BE2C (cell line): ENCODE data around the gene MRM2.

ENCODE experiments used
- DNase-seq: peaks from one replicate; pipeline ENCODE4 v3.0.0-alpha.2; 2020
- H3K27me3 ChIP-seq: fragments of 250-450 bp; sonication (Bioruptor Pico); 2 replicates; pipeline ENCODE4 v1.5.1; 2020; ENCODE audit warnings: mild to moderate bottlenecking
- H3K36me3 ChIP-seq: fragments of 250-450 bp; sonication (Bioruptor Pico); 2 replicates; pipeline ENCODE4 v1.5.1; 2020; ENCODE audit warnings: mild to moderate bottlenecking
- H3K4me1 ChIP-seq: fragments of 250-450 bp; sonication (Bioruptor Pico); 2 replicates; pipeline ENCODE4 v1.5.1; 2020
- H3K4me3 ChIP-seq: 2 replicates; pipeline ENCODE4 v1.5.1; 2011; ENCODE audit warnings: low read depth, low read length
- H3K9me3 ChIP-seq: fragments of 250-450 bp; sonication (Bioruptor Pico); 2 replicates; pipeline ENCODE4 v1.5.1; 2020
- TF ChIP-seq, protein P1 (sequence below): IDR thresholded peaks from 2 replicates; pipeline ENCODE4 v1.5.1; 2012; ENCODE audit warnings: mild to moderate bottlenecking, low read depth, low read length

Gene MRM2

DNA sequence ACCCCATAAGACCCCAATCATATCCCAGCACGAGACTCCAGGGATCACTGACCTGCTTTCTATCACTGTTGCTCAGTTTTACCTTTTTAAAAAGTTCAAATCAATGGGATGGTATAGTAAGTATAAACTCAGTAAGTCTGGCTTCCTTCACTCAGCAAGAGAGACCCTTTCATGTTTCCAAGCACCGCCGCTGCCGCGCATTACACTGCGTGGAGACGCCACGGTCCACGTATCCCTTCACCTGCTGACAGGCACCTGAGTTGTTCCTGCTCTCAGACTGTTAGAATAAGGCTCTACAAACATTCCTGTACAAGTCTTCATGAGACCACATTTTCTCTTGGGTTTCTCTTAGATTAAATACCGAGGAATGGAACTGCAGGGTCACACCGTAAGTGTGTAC lies 37.6 kb downstream of the MRM2 start:
- H3K36me3 ChIP-seq = peaks cover 38% of the 10 kb centered on the region
- H3K9me3 ChIP-seq = no peaks in the 10 kb centered on the region
- H3K27me3 ChIP-seq = no peaks in the 10 kb centered on the region
- no peak overlapping the region for H3K4me3 ChIP-seq
- DNase-seq = no peak
- TF ChIP-seq, protein P1, sequence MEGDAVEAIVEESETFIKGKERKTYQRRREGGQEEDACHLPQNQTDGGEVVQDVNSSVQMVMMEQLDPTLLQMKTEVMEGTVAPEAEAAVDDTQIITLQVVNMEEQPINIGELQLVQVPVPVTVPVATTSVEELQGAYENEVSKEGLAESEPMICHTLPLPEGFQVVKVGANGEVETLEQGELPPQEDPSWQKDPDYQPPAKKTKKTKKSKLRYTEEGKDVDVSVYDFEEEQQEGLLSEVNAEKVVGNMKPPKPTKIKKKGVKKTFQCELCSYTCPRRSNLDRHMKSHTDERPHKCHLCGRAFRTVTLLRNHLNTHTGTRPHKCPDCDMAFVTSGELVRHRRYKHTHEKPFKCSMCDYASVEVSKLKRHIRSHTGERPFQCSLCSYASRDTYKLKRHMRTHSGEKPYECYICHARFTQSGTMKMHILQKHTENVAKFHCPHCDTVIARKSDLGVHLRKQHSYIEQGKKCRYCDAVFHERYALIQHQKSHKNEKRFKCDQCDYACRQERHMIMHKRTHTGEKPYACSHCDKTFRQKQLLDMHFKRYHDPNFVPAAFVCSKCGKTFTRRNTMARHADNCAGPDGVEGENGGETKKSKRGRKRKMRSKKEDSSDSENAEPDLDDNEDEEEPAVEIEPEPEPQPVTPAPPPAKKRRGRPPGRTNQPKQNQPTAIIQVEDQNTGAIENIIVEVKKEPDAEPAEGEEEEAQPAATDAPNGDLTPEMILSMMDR = no peak
- H3K4me1 ChIP-seq = peaks cover 5% of the 10 kb centered on the region; the same call in 1 of the 2 replicates

DNA sequence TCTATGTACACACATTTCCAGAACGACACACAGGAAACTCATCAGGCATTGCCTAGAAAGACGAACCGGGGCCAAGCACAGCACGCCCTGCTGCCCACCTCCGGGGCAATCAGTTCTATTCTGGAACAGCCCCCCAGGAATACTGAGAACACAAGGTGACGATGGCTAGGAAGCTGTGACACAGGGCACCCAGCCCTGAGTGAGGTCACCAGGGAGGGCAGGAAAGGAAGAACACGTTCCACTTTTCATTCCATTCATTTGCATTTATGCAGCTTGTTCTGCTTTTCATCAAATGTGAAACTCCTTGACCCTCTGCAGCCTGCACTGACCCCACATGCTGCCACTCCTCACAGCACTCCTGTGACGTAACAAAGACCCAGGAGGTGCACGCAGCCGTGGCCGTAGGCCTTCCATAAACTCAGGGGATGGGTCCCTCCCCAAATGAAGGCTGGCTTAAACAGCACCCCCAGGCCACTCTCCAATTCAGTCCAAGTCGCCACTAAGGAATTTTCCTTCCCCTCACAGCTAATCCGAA lies 38.2 kb downstream of the MRM2 start:
- Histone ChIP-seq H3K9me3 (no peaks in the 10 kb centered on the region), H3K4me1 (peaks cover 5% of the 10 kb centered on the region; the same call in 1 of the 2 replicates), H3K36me3 (peaks cover 39% of the 10 kb centered on the region), H3K4me3 (no peak overlapping the region), H3K27me3 (no peaks in the 10 kb centered on the region)
- DNase-seq = no peak
- TF ChIP-seq, protein P1 = no peak

DNA sequence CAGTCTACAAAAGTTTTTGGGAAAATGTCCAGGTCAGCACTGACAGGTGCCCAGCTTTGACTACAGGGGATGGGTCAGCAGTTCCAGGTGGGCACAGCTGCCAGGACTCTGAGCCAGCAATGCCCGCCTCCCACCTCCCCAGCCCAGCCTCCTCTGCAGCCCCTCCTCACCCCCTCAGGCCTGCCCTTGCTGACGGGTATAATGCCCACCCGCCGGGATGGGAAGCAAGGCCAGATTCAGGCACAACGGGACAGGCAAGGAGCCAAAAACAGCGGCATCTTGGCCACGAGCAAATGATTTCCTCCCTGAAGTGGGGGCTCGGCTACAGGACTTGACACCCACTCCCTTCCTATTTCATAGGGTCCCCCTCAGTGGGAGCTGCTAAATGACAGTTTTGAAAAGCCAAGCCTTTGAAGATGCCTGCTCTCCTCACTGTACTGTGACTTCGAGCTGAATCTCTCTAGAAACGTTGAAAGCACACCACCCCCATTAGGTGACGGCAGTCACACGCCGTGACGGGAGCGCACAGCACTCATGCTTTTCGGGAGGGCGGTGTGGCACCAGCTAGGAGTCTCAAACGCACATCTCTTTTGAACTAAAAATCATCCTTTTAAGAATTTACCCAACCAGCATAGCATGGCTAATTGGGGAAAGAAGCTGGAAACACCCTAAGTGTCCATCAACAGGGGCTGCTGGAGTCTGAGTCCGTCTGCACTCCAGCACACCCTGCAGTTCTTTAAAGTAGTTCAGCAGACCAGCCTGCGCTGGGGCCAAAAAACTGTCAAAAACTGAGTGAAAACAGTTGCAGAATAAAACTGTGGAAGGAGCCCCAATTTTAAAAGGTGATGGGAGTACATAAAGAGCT lies 38.9 kb downstream of the MRM2 start:
- DNase-seq = no peak
- H3K36me3 ChIP-seq = peaks cover 34% of the 10 kb centered on the region

DNA sequence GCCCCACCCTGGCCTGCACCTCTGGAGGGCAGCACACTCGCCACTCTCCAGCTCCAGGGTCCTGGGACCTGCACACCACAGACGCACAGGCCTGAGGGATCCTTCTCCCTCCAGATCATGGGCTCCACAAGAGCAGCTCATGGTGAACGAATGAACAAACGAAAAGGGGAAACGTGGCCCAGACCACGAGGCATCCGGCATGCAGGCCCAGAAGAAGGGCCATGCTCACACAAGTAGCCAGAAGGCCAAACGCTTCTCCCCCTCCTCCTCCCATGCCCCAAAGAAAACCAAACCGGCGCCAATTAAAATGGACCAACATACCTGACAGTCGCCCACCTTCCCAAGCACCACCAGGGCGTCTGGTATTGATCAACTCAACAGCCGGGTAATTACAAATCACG lies 39.6 kb downstream of the MRM2 start:
- H3K9me3 ChIP-seq = no peaks in the 10 kb centered on the region
- DNase-seq = no peak
- no peak overlapping the region for H3K4me3 ChIP-seq
- H3K27me3 ChIP-seq = no peaks in the 10 kb centered on the region
- TF ChIP-seq, protein P1 = no peak
- H3K36me3 ChIP-seq = peaks cover 30% of the 10 kb centered on the region
- H3K4me1 ChIP-seq = peaks cover 5% of the 10 kb centered on the region; the same call in 1 of the 2 replicates

More for the DNA sequence above, 38.9 kb downstream of the MRM2 start:
- TF ChIP-seq, protein P1 = no peak
- Histone ChIP-seq H3K27me3 (no peaks in the 10 kb centered on the region), H3K4me3 (no peak overlapping the region), H3K4me1 (peaks cover 5% of the 10 kb centered on the region; the same call in 1 of the 2 replicates), H3K9me3 (no peaks in the 10 kb centered on the region)

DNA sequence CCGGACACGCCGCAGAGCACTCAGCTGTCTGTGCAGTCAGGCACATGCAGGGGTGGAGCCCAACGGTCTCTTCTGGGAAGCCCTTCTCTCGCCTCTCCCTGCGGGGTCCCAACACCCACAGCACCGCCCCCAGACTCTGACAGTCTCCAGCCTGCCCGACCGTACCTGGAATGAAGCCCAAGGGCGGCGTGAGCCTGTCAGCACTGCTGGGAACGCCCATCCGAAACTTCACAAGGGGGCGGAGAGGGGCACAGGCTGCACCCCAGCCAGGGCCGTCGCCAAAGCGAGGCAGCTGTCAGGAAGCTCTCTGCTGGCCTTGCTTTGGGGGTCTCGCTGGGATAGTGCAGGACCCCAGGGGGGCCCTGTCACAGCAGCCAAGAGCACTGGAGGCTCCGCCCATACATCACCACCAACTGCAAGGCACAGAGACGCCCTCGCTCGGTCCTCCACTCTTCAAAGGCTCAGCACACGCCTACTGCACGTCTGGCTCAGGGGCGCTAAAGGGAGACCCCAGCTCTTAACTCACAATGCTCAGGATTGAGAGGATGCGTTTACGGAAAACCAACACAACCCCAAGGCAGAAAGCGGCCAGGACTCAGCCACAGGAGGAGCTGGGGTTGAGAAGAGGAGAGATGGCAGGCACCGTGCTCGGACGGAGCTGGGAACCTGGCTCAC lies 40.2 kb downstream of the MRM2 start:
- DNase-seq = no peak
- H3K4me3 ChIP-seq = no peak overlapping the region
- H3K9me3 ChIP-seq = no peaks in the 10 kb centered on the region
- no peaks in the 10 kb centered on the region for H3K27me3 ChIP-seq
- peaks cover 28% of the 10 kb centered on the region for H3K36me3 ChIP-seq
- peaks cover 5% of the 10 kb centered on the region; the same call in 1 of the 2 replicates for H3K4me1 ChIP-seq
- TF ChIP-seq, protein P1 = no peak
